Femur (tissue), 1 donor: ENCODE results near the gene PNLIPRP3.

Source experiments
- DNase-seq: peaks from one replicate; pipeline ENCODE4 v3.0.0-alpha.2; 2017

Gene PNLIPRP3

GRCh38 chr10:116521424-116522290 is 94.0 kb downstream of the PNLIPRP3 start:
- no peak for DNase-seq

- no peak for DNase-seq
Measured at GRCh38 chr10:116522803-116523381, 95.2 kb downstream of the PNLIPRP3 start.

- no peak for DNase-seq
Measured at GRCh38 chr10:116524736-116525135, 97.1 kb downstream of the PNLIPRP3 start.

GRCh38 chr10:116526219-116526618 is 98.6 kb downstream of the PNLIPRP3 start:
- DNase-seq = no peak
